Effector memory CD4-positive, alpha-beta T cell (primary cell): ENCODE results near the gene AHRR.
"Not testable (repeated sequence)": the region's sequence is repeated elsewhere in the genome, so short reads cannot be mapped to it uniquely, and the experiment has no call there.

Experiments
- DNase-seq, 3 donors: peaks; one replicate each; pipeline ENCODE4 v3.0.0-alpha.2; 2020
- H3K27ac ChIP-seq: 2 replicates; pipeline ENCODE4 v1.7.0; 2013; ENCODE audit warnings: mild to moderate bottlenecking, low read length, moderate library complexity; ENCODE audit not compliant: insufficient read depth, poor library complexity, severe bottlenecking
- H3K27me3 ChIP-seq: replicated peaks from 2 replicates; pipeline ENCODE4 v1.7.0; 2013; ENCODE audit warnings: mild to moderate bottlenecking, low read length; ENCODE audit not compliant: insufficient read depth, control insufficient read depth, poor library complexity, severe bottlenecking
- H3K36me3 ChIP-seq: 2 replicates; pipeline ENCODE4 v1.7.0; 2013; ENCODE audit warnings: mild to moderate bottlenecking, low read length, moderate library complexity; ENCODE audit not compliant: control insufficient read depth, insufficient read depth
- H3K4me1 ChIP-seq: 2 replicates; pipeline ENCODE4 v1.7.0; 2013; ENCODE audit warnings: low read length, mild to moderate bottlenecking; ENCODE audit not compliant: control insufficient read depth, insufficient read depth, poor library complexity, severe bottlenecking
- H3K4me3 ChIP-seq: 2 replicates; pipeline ENCODE4 v1.7.0; 2013; ENCODE audit warnings: low read length, low read depth, mild to moderate bottlenecking; ENCODE audit not compliant: insufficient read depth, poor library complexity, severe bottlenecking
- H3K9me3 ChIP-seq: 2 replicates; pipeline ENCODE4 v1.7.0; 2013; ENCODE audit warnings: mild to moderate bottlenecking, low read length, moderate library complexity; ENCODE audit not compliant: control insufficient read depth

The AHRR gene

DNA sequence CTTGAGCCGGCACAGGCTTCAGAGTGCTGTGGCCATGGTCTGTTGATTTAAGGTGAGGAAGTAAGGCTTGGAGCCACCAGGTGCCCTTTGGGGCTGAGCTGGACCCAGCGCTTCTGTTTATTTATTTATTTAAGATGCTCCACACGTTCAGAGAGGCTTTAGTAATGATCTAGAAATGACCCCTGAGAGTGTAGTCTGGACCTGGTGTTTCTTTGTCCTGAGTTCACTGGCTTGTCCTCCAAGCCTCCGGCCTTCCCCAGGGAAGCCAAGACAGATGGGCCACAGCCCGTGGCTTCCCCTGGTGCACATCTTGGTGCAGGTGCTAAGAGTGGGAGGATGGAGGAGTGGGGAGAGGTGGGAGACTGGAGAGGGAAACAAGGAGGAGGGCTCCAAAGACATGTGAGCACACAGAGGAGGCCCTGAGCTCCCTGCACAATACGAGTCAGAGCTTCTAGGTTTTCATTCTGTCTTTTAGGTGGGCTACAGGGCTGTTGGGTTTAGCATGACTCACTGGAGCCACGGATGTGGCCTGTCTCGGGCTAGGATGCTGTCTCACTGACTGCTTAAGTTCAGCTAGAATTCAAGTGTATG lies 56.9 kb downstream of the AHRR start:
- Histone ChIP-seq H3K4me1 (no peaks in the 10 kb centered on the region), H3K4me3 (no peak overlapping the region), H3K27me3 (peaks cover 2% of the 10 kb centered on the region), H3K27ac (no peak overlapping the region), H3K9me3 (no peaks in the 10 kb centered on the region), H3K36me3 (no peaks in the 10 kb centered on the region)
- no peak for DNase-seq

- DNase-seq: no peak
- no peaks in the 10 kb centered on the region for H3K4me1 ChIP-seq
- H3K27me3 ChIP-seq: no peaks in the 10 kb centered on the region
- H3K9me3 ChIP-seq: no peaks in the 10 kb centered on the region
- H3K36me3 ChIP-seq: no peaks in the 10 kb centered on the region
- H3K4me3 ChIP-seq: no peak overlapping the region
- no peak overlapping the region for H3K27ac ChIP-seq
Measured at GRCh38 chr5:378976-379742, 57.6 kb downstream of the AHRR start.

DNA sequence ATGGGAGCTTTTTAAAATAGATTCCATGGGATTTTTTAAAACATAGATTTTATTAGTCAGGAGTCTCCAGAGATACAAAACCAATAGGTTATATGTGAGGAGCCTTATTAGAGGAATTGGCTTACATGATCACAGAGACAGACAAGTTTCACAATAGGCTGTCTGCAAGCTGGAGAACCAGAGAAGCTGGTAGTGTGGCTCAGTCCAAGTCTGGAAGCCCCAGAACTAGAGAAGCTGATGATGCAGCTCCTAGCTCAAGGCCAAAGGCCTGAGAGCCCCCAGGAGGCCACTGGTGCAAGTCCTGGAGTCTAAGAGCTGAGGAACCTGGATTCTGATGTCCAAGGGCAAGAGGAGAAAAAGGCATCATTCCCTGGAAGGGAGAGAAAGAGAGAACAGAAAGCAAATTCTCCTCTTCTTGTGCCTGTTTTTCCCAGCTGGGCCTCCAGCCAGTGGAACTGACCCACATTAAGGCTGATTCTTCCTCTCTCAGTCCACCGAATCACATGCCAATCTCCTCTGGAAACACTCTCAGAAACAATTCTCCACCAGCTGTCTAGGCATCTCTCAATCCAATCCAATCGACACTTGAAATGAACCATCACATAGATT lies 59.3 kb downstream of the AHRR start:
- Histone ChIP-seq H3K4me3 (no peak overlapping the region), H3K27ac (no peak overlapping the region)

DNA sequence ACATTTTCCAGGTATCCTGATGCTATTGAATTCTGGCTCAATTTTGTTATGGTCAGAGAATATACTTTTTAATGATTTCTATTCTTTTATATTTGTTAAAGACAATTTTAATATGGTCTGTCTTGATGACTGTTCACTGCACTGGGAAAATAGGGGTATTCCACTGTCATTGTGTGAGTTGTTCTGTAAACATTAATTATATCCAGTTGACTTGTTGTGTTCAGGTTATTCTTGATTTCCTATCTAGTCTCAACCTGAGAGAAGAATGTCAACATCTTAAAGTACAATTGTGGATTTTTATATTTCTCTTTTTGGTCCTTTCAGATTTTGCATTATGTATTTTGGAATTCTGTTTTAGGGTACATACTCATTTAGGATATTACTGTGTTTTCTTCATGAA lies 61.6 kb downstream of the AHRR start:
- Histone ChIP-seq H3K4me3 (no peak overlapping the region), H3K36me3 (no peaks in the 10 kb centered on the region), H3K9me3 (no peaks in the 10 kb centered on the region), H3K27me3 (no peaks in the 10 kb centered on the region), H3K27ac (no peak overlapping the region), H3K4me1 (no peaks in the 10 kb centered on the region)
- DNase-seq: no peak

More for the DNA sequence above, 59.3 kb downstream of the AHRR start:
- Histone ChIP-seq H3K9me3 (no peaks in the 10 kb centered on the region), H3K36me3 (no peaks in the 10 kb centered on the region), H3K27me3 (no peaks in the 10 kb centered on the region), H3K4me1 (no peaks in the 10 kb centered on the region)
- DNase-seq: no peak

DNA sequence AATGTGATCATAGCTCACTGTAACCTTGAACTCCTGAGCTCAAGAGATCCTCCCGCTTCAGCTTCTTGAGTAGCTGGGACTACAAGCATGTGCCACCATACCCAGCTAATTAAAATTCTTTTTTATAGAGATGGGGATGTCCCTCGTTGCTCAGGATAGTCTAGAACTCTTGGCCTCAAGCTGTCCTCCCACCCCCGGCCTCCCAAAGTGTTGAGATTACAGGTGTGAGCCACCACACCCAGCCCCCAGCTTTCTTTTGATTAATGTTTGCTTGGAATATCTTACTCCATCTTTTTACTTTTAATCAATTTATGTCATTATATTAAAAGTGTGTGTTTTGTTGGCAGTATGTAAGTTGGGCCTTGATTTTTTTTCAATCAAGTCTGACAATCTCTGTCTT lies 62.1 kb downstream of the AHRR start:
- DNase-seq: no peak
- H3K36me3 ChIP-seq: no peaks in the 10 kb centered on the region

DNA sequence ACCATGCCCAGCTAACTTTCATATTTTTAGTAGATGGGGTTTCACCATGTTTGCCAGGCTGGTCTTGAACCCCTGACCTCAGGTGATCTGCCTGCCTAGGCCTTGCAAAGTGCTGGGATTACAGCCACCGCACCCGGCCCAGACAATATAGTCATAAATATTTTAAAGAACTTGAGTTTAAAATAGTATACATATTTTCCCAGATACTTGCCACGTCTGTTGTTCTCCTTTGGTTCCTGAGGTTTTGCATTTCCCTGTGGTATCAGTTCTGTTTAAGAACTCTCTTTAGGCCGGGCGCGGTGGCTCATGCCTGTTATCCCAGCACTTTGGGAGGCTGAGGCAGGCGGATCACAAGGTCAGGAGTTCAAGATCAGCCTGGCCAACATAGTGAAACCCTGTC lies 63.1 kb downstream of the AHRR start:
- not testable (repeated sequence) for DNase-seq, H3K36me3 ChIP-seq, H3K27me3 ChIP-seq, H3K27ac ChIP-seq, H3K4me1 ChIP-seq, H3K4me3 ChIP-seq, H3K9me3 ChIP-seq

More for the DNA sequence above, 62.1 kb downstream of the AHRR start:
- H3K4me3 ChIP-seq: no peak overlapping the region
- no peaks in the 10 kb centered on the region for H3K27me3 ChIP-seq
- no peaks in the 10 kb centered on the region for H3K4me1 ChIP-seq
- no peak overlapping the region for H3K27ac ChIP-seq
- H3K9me3 ChIP-seq: no peaks in the 10 kb centered on the region

GRCh38 chr5:385321-385720 lies 63.8 kb downstream of the AHRR start:
- Histone ChIP-seq H3K9me3 (no peaks in the 10 kb centered on the region), H3K27ac (no peak overlapping the region), H3K4me3 (no peak overlapping the region), H3K4me1 (no peaks in the 10 kb centered on the region), H3K36me3 (no peaks in the 10 kb centered on the region), H3K27me3 (no peaks in the 10 kb centered on the region)
- DNase-seq: no peak

DNA sequence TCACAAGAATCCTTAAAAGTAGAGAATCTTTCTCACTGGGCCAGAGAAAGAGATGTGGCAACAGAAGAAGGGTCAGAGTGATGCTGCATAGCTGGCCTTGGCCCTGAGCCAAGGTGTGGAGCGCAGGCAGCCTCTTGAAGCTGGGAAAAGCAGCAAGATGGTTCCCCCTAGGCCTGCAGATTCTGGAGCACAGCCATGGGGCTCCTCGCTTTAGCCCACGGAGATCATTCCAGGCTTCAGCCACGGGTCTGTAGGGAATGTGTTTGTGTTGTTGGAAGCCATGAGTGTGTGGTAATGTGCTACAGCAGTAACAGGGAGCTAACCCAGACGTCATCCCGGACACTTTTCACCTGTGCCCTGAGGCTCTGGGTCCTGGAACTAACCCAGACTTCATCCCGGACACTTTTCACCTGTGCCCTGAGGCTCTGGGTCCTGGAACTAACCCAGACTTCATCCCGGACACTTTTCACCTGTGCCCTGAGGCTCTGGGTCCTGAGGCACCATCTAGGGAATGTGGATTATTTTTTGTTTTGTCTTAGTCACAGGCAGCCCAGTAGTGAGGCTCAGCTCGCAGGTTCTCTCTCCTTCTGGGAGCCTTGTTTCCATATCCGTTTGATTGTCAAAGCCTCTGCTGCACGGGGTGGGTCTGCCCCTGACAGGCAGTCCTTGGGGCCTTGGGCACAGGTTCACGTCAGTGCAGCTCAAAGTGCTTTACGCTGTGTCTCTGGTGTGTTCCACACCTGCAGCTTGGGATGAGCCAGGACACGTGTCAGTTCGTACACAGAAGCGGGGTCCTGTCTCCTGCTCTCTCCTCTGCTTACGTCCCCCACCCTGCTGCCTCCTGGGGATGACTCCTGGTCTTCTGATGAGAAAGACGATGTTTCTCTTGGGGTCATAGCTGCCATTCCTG lies 65.2 kb downstream of the AHRR start:
- no peak for DNase-seq

DNA sequence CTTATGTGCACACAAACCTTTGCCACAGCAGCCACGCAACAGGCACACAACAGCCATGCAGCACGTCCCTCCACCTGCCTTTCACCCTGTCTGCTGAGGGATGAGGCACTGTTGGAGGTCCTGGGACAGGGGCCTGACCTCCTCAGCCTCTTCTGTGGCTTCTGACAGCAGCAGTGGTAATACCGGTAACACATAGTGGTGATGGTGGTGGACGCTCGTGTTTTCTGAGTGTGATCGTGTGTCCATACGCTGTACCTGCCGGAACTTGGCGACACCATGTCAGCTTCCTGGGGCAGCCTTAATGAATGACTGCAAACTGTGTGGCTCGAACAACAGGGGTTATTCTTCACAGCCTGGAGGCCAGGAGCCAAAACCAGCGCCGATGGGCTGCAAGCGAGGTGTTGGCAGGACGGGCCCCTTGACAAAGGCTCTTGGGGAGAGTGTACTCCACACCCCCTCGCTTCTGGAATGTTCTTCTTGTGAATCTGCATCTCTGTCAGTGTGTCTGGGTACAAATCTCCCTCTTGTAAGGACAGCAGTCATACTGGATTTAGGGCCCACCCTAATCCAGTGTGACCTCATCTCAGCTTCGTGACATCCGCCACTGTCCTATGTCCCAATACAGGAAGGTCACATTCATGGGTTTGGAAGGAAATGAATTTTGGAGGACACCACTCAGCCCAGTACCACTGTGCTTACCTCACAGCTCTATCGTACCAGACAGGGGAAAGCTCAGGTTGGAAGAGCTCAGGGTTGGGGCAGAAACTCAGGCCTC lies 66.2 kb downstream of the AHRR start:
- DNase-seq: no peak
- H3K36me3 ChIP-seq: no peaks in the 10 kb centered on the region
- H3K27me3 ChIP-seq: no peaks in the 10 kb centered on the region
- no peak overlapping the region for H3K27ac ChIP-seq
- no peak overlapping the region for H3K4me3 ChIP-seq
- no peaks in the 10 kb centered on the region for H3K9me3 ChIP-seq
- H3K4me1 ChIP-seq: no peaks in the 10 kb centered on the region

More for the DNA sequence above, 65.2 kb downstream of the AHRR start:
- Histone ChIP-seq H3K36me3 (no peaks in the 10 kb centered on the region), H3K27me3 (no peaks in the 10 kb centered on the region), H3K9me3 (no peaks in the 10 kb centered on the region), H3K4me3 (no peak overlapping the region), H3K4me1 (no peaks in the 10 kb centered on the region), H3K27ac (no peak overlapping the region)
